Hepatocyte (in vitro differentiated cells): ENCODE results near the gene ACTR3. TPM values are rescaled to one million over a fixed set of nuclear protein-coding genes. Genes with fewer than 3 reads are reported as not detected.

ENCODE experiments used
- DNase-seq: peaks from one replicate; pipeline ENCODE4 v3.0.0-alpha.2; 2016; ENCODE audit warnings: low spot score
- H2AFZ ChIP-seq: fragments of 200-600 bp; sonication (generic); 2 replicates; pipeline ENCODE4 v1.6.0; 2016; ENCODE audit warnings: antibody characterized with exemption, mild to moderate bottlenecking
- H3K27ac ChIP-seq: fragments of 200-600 bp; sonication (generic); 2 replicates; pipeline ENCODE4 v1.5.1; 2016; ENCODE audit warnings: mild to moderate bottlenecking
- H3K27me3 ChIP-seq: fragments of 200-600 bp; sonication (generic); 2 replicates; pipeline ENCODE4 v1.6.1; 2016
- H3K36me3 ChIP-seq: fragments of 200-600 bp; sonication (generic); replicated peaks from 2 replicates; pipeline ENCODE4 v1.5.1; 2016; ENCODE audit warnings: low read depth; ENCODE audit not compliant: insufficient read depth
- H3K4me1 ChIP-seq: fragments of 200-600 bp; sonication (generic); 2 replicates; pipeline ENCODE4 v1.5.1; 2016; ENCODE audit warnings: mild to moderate bottlenecking, moderate library complexity; ENCODE audit not compliant: insufficient read depth
- H3K4me2 ChIP-seq: fragments of 200-600 bp; sonication (generic); 2 replicates; pipeline ENCODE4 v1.6.0; 2016
- H3K4me3 ChIP-seq: fragments of 200-600 bp; sonication (generic); 2 replicates; pipeline ENCODE4 v1.5.1; 2016; ENCODE audit warnings: mild to moderate bottlenecking
- H3K79me2 ChIP-seq: fragments of 200-600 bp; sonication (generic); 2 replicates; pipeline ENCODE4 v1.6.0; 2017; ENCODE audit warnings: mild to moderate bottlenecking
- H3K9me2 ChIP-seq: fragments of 200-600 bp; sonication (generic); replicated peaks from 2 replicates; pipeline ENCODE4 v1.6.0; 2017; ENCODE audit warnings: mild to moderate bottlenecking; ENCODE audit not compliant: insufficient read depth
- H3K9me3 ChIP-seq: fragments of 200-600 bp; sonication (generic); 2 replicates; pipeline ENCODE4 v1.5.1; 2016; ENCODE audit warnings: low read depth, mild to moderate bottlenecking
- H4K20me1 ChIP-seq: fragments of 200-600 bp; sonication (generic); 2 replicates; pipeline ENCODE4 v1.6.0; 2016; ENCODE audit warnings: mild to moderate bottlenecking; ENCODE audit not compliant: insufficient read depth, poor library complexity, severe bottlenecking
- EZH2 ChIP-seq: fragments of 200-600 bp; sonication (generic); IDR thresholded peaks from 2 replicates; pipeline ENCODE4 v1.6.1; 2016; ENCODE audit warnings: antibody characterized with exemption, mild to moderate bottlenecking, borderline replicate concordance
- EZH2phosphoT487 ChIP-seq: fragments of 200-600 bp; sonication (generic); IDR thresholded peaks from one replicate; pipeline ENCODE4 v1.6.1; 2018; ENCODE audit warnings: antibody characterized with exemption, mild to moderate bottlenecking, low read depth, moderate library complexity; ENCODE audit not compliant: unreplicated experiment, severe bottlenecking
- WGBS: methylation state at CpG from one replicate; pipeline ENCODE4 v1.1.6; 2016; ENCODE audit warnings: low lambda C conversion rate; ENCODE audit errors: missing lambda C conversion rate; 5-methylcytosine and 5-hydroxymethylcytosine counted together
- polyA plus RNA-seq: library from polyadenylated mRNA; unstranded; fragments of >200 nt; fragmentation: Nextera tagmentation; extraction: Ambion mirVana; gene quantifications from 2 replicates; pipeline ENCODE4 v1.2.1, GENCODE V29; 2016
- total RNA-seq: library from RNA; depleted of rRNA; stranded (reverse); fragments of >200 nt; gene quantifications from 2 replicates; pipeline ENCODE4 v1.2.3, GENCODE V29; 2014
- TF ChIP-seq, protein P1 (sequence below): fragments of 200-600 bp; sonication (generic); IDR thresholded peaks from 2 replicates; pipeline ENCODE4 v1.5.1; 2016; ENCODE audit warnings: antibody characterized with exemption, mild to moderate bottlenecking; ENCODE audit not compliant: poor library complexity

Gene ACTR3
- total and polyA plus RNA-seq, 2 experiments from 2014 or later: 140 to 194 TPM

DNA sequence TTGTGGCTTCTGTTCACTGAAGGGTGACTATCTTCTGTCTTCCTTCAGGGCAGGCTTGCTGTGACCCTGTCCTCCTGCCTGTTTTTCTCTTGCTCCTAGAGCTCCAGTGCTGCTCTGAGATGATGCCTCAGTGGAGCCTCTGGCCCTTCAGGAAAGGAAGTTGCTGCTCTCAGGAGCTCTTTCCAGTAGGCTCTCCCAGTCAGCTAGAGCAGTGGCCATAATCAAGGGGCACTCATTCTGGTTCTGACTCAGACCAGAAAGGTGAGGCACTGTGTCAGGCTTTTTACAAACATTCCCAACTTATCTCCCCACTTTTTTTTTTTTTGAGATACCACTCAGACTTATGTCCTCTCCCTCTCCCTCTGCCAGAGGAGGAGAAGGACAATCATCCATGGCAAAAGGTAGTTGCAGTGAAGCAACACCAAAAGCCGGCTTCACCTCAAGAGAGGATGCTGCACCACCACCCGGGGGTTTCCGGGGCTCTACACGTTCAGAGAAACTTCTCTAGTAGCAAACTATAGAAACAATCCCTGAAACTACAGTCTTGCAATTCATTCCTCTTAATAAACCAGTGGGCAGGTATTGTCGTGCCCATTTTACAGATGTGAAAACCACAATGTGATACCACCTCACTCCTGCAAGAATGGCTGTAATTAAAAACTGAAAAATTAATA, 115.4 kb downstream of the ACTR3 start:
- Histone ChIP-seq H3K4me3 (no peak overlapping the region), H4K20me1 (no peaks in the 10 kb centered on the region), H3K79me2 (no peaks in the 10 kb centered on the region), H3K27ac (peak overlapping the region; percentile 37), H3K9me3 (no peaks in the 10 kb centered on the region), H3K27me3 (no peaks in the 10 kb centered on the region), H2AFZ (no peak overlapping the region), H3K9me2 (no peaks in the 10 kb centered on the region), H3K36me3 (no peaks in the 10 kb centered on the region), H3K4me2 (no peak overlapping the region), H3K4me1 (peaks cover 12% of the 10 kb centered on the region)
- TF ChIP-seq EZH2phosphoT487 (no peak), EZH2 (no peak)
- TF ChIP-seq, protein P1, sequence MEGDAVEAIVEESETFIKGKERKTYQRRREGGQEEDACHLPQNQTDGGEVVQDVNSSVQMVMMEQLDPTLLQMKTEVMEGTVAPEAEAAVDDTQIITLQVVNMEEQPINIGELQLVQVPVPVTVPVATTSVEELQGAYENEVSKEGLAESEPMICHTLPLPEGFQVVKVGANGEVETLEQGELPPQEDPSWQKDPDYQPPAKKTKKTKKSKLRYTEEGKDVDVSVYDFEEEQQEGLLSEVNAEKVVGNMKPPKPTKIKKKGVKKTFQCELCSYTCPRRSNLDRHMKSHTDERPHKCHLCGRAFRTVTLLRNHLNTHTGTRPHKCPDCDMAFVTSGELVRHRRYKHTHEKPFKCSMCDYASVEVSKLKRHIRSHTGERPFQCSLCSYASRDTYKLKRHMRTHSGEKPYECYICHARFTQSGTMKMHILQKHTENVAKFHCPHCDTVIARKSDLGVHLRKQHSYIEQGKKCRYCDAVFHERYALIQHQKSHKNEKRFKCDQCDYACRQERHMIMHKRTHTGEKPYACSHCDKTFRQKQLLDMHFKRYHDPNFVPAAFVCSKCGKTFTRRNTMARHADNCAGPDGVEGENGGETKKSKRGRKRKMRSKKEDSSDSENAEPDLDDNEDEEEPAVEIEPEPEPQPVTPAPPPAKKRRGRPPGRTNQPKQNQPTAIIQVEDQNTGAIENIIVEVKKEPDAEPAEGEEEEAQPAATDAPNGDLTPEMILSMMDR: no peak
- no peak for DNase-seq
- 88% methylated on average over 5 of the region's 5 CpGs for WGBS

GRCh38 chr2:114006460-114006859, 116.6 kb downstream of the ACTR3 start:
- 55% methylated on average over 3 of the region's 3 CpGs for WGBS
- Histone ChIP-seq H3K27ac (peak overlapping the region; percentile 73), H3K4me2 (no peak overlapping the region), H3K27me3 (no peaks in the 10 kb centered on the region), H4K20me1 (no peaks in the 10 kb centered on the region), H3K9me3 (no peaks in the 10 kb centered on the region), H3K36me3 (no peaks in the 10 kb centered on the region), H3K9me2 (no peaks in the 10 kb centered on the region), H3K4me3 (no peak overlapping the region), H3K79me2 (no peaks in the 10 kb centered on the region), H2AFZ (no peak overlapping the region), H3K4me1 (peaks cover 12% of the 10 kb centered on the region)
- DNase-seq: peak; percentile 11
- no peak for TF ChIP-seq EZH2
- TF ChIP-seq, protein P1: no peak
- no peak for TF ChIP-seq EZH2phosphoT487

- Histone ChIP-seq H3K27ac (no peak overlapping the region), H3K4me2 (no peak overlapping the region), H3K9me3 (no peaks in the 10 kb centered on the region), H3K4me3 (no peak overlapping the region), H3K79me2 (no peaks in the 10 kb centered on the region), H3K27me3 (no peaks in the 10 kb centered on the region), H4K20me1 (no peaks in the 10 kb centered on the region), H3K9me2 (no peaks in the 10 kb centered on the region), H3K4me1 (peaks cover 12% of the 10 kb centered on the region), H3K36me3 (no peaks in the 10 kb centered on the region), H2AFZ (no peak overlapping the region)
- 93% methylated on average over 3 of the region's 3 CpGs for WGBS
- no peak for DNase-seq
- TF ChIP-seq EZH2: no peak
- no peak for TF ChIP-seq EZH2phosphoT487
- TF ChIP-seq, protein P1: no peak
These were observed 117.5 kb downstream of the ACTR3 start for GRCh38 chr2:114007436-114007835.
